ENCODE data around the gene MCTP1.

Gene MCTP1

GRCh38 chr5:94759022-94759421 is 525.9 kb downstream of the MCTP1 start:
- DNase-seq (ENCODE audit: low spot score) = no peak

- no peak for DNase-seq (ENCODE audit: low spot score)
Observed at GRCh38 chr5:94754824-94755223, 530.1 kb downstream of the MCTP1 start.

GRCh38 chr5:94751460-94751859 is 533.4 kb downstream of the MCTP1 start:
- DNase-seq (ENCODE audit: low spot score) = no peak

GRCh38 chr5:94750681-94751080 is 534.2 kb downstream of the MCTP1 start:
- DNase-seq (ENCODE audit: low spot score) = no peak

- no peak for DNase-seq (ENCODE audit: low spot score)
Observed at GRCh38 chr5:94749042-94749441, 535.9 kb downstream of the MCTP1 start.

- DNase-seq (ENCODE audit: low spot score) = no peak
Observed at GRCh38 chr5:94748212-94748611, 536.7 kb downstream of the MCTP1 start.

- no peak for DNase-seq (ENCODE audit: low spot score)
Observed at GRCh38 chr5:94747371-94747770, 537.5 kb downstream of the MCTP1 start.

GRCh38 chr5:94746731-94747124 is 538.2 kb downstream of the MCTP1 start:
- DNase-seq (ENCODE audit: low spot score) = no peak

- DNase-seq (ENCODE audit: low spot score) = no peak
Observed at GRCh38 chr5:94745786-94746730, 538.8 kb downstream of the MCTP1 start.

- DNase-seq (ENCODE audit: low spot score) = no peak
Observed at GRCh38 chr5:94744906-94745305, 540.0 kb downstream of the MCTP1 start.

- DNase-seq (ENCODE audit: low spot score) = no peak
Observed at GRCh38 chr5:94742852-94743251, 542.0 kb downstream of the MCTP1 start.

GRCh38 chr5:94740286-94740685 is 544.6 kb downstream of the MCTP1 start:
- DNase-seq (ENCODE audit: low spot score) = no peak

GRCh38 chr5:94736498-94736897 is 548.4 kb downstream of the MCTP1 start:
- no peak for DNase-seq (ENCODE audit: low spot score)

- no peak for DNase-seq (ENCODE audit: low spot score)
Observed at GRCh38 chr5:94731471-94731870, 553.4 kb downstream of the MCTP1 start.

GRCh38 chr5:94725142-94725541 is 559.8 kb downstream of the MCTP1 start:
- DNase-seq (ENCODE audit: low spot score) = no peak

GRCh38 chr5:94715768-94716167 is 569.1 kb downstream of the MCTP1 start:
- DNase-seq (ENCODE audit: low spot score) = no peak

- no peak for DNase-seq (ENCODE audit: low spot score)
Observed at GRCh38 chr5:94711785-94712184, 573.1 kb downstream of the MCTP1 start.

- DNase-seq (ENCODE audit: low spot score) = no peak
Observed at GRCh38 chr5:94709277-94709676, 575.6 kb downstream of the MCTP1 start.

- DNase-seq (ENCODE audit: low spot score) = no peak
Observed at GRCh38 chr5:94707359-94707758, 577.5 kb downstream of the MCTP1 start.

GRCh38 chr5:94705427-94705826 is 579.5 kb downstream of the MCTP1 start:
- no peak for DNase-seq (ENCODE audit: low spot score)

GRCh38 chr5:94702729-94703128 is 582.2 kb downstream of the MCTP1 start:
- no peak for DNase-seq (ENCODE audit: low spot score)

- DNase-seq (ENCODE audit: low spot score) = no peak
Observed at GRCh38 chr5:94700592-94700991, 584.3 kb downstream of the MCTP1 start.

GRCh38 chr5:94699562-94699961 is 585.3 kb downstream of the MCTP1 start:
- no peak for DNase-seq (ENCODE audit: low spot score)

- DNase-seq (ENCODE audit: low spot score) = no peak
Observed at GRCh38 chr5:94698197-94698596, 586.7 kb downstream of the MCTP1 start.
